GM18951 (cell line): ENCODE data around the gene KCTD16.

Experiments
- POLR2A ChIP-seq: IDR thresholded peaks from 4 replicates; pipeline ENCODE4 v1.6.1; 2011; ENCODE audit warnings: mild to moderate bottlenecking; ENCODE audit not compliant: insufficient read length, insufficient read depth; ENCODE audit errors: extremely low read depth
- in situ Hi-C: fragments of 300-500 bp; cut with MboI; formaldehyde crosslinking; loops from one replicate; pipeline ENCODE4 v1.12.0; 2022; ENCODE audit warnings: low sequenced_read_pairs, mixed read lengths, inconsistent platforms; ENCODE audit not compliant: unreplicated experiment

KCTD16 gene

DNA sequence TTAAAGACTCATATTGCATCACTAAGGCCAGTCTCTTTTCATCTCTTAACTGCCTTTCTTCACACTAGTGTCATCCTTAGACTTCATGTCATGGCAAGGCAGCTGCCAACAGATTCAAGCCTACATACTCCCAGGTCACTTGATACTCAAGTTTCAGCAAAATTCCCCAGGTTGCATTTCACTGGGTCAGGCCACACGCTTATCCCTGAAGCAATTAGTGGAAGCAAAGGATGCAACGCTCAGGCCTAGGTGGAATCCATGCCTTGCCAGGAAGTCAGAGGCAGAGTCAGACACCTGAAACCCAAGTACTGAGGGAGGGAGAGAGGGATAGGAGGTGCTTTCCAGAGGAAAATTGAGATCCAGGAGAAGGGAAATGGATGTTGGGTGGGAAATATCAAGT, 29.1 kb upstream of the KCTD16 start:
- no peak for TF ChIP-seq POLR2A
- in situ Hi-C loops, result no loop called here

DNA sequence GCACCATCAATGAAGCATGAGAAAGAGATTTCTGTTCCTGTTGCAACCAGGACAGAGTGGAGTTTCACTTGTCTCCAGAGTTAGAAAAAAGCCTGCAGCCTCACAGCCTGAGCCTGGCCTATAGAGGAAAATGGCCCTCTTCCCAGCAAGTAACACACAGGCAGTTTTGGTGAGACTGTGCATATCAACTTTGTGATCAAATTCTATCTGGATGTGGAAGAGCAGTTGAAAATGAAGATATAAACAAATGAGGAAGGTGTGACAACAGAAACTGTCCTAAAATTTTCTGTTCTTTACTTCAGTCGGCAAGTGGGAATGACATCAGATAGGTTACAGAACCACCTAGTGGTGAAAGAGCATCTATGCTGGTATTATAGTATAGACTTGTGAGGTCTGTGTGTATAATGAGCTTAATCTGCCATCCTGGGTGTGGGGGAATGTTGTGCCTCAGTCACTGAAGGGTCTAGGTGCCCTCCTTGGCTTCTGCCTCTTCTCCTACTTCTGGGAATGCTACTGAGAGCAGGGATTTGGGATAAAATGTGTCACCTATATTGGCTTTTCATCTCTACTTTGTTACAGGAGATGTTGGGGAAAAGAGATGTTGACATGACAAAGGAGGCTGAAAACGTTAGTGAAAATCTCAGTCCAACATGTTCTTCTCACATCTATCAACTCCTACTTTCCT, 28.4 kb upstream of the KCTD16 start:
- TF ChIP-seq POLR2A, result no peak
- in situ Hi-C loops, result no loop called here

DNA sequence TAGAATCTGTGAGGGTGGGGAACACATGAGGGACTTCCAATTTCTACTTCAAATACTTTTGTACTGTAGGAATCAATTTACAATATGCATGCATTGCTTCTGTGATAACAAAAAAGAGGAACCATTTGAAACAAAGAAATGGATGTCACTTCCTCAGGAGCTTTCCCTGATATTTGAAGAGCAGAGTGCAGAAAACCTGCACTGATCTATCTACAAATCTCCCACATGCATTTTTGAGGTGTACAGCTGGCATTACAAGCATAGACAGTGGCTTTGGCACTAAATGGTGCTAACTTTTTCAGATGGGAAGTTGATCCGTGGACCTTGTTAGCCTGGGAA, 27.9 kb upstream of the KCTD16 start:
- TF ChIP-seq POLR2A, result no peak
- in situ Hi-C loops, result no loop called here

DNA sequence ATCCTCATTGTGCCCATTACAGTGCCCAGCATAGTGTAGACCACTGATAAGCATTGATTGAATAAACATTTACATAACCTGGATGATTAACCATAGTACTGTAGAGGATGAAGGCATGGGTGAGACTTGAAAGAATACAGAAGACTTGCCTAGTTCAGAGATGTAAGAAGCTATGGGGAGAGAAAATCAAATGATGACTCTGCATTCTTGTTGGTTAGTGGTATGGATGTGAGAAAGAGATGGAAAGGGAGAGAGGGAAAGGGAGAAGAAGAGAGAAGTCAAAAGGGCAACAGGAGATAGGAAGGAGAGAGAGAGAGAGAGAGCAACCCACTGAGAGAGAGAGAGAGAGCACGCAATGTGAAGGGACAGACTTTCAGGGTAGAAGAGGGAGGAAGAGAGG, 27.0 kb upstream of the KCTD16 start:
- in situ Hi-C loops, result no loop called here
- TF ChIP-seq POLR2A, result no peak

DNA sequence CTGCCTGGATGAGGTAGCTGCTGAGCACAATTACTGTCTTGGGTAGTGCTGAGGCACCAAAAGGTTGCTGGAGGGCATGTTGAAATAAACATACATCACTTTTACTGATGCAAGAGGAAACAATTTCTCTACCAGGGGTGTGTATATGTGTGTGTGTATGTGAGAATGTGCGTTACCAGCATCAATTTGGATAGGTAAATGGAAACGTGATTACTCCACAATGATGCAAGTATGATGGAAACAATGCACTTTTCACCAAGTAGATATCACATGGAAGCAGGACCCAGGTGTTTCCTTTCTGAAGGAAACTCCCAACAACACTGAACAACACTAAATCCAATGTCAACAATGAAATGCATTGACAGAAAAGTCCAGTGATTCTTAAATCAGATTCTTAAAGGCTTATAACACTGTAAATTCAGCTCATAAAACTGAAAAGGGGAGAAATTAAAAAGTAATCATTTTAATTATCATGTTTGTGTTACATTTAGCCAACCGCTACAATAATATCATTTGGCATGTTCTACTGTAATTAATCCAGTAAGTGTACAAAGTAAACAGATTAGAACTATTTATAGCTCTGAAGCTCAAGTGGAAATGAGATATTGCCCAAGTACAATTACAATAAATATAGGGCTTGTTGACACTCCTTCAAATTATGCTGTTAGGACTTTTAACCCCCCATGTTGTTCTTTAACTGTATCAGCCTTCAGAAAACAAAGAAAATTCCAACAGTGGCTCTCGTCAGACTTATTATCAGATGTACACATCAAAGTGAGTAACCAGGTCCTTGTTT, 25.5 kb upstream of the KCTD16 start:
- TF ChIP-seq POLR2A, result no peak
- in situ Hi-C loops, result no loop called here

DNA sequence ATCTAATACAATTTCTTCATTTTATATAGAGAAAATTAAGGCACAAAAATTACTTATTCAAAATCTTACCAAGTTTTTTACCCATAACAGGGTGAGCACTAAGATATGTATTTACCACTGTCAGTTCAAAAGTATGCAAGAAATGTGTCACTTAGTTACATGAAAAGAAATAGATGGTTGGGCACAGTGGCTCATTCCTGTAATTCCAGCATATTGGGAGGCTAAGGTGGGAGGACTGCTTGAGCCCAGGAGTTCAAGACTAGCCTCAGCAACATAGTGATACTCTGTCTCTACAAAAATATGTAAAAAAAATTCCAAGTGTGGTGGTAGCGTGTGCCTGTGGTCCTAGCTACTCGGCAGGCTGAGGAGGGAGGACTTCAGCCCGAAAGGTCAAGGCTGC, 19.6 kb upstream of the KCTD16 start:
- TF ChIP-seq POLR2A, result no peak

DNA sequence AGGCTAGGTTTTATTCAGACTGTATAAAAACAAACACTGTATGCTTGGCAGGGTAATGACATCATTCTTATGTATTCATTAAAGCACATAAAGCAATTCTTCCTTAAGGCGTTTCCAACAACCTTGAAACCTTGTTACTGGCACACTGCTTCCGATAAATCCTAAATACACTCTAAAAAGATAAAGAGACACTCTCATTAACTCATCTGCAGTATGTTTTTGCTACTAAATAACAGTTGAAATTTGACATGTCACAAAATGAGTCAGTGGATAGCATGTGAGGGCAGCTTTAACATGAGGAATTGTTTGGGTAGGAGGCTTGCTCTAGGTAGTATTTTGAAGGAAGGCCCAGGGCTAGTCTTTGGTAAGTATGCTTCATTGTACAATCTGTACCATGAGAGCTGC, 13.9 kb upstream of the KCTD16 start:
- in situ Hi-C loops, result no loop called here
- TF ChIP-seq POLR2A, result no peak

More for the DNA sequence above, 19.6 kb upstream of the KCTD16 start:
- in situ Hi-C loops, result no loop called here

DNA sequence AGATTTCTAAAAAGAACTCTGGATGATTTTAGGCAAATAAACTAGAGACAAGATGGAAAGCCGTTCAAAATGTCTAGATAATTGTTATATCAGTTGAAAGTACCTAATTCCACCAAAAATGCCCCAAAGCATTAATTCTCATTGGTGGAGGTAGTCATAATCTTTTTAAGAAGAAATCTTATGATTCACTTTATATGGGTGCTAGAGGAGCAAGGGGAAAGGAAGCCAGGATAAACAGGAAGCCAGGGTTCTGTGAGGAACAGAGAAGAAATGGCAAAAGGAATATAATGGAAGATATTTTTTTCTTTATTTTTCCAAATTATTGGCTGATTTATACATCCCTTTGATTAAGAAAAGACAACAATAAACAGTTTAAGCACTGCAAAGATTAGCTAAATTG, 8.0 kb upstream of the KCTD16 start:
- in situ Hi-C loops, result no loop called here

DNA sequence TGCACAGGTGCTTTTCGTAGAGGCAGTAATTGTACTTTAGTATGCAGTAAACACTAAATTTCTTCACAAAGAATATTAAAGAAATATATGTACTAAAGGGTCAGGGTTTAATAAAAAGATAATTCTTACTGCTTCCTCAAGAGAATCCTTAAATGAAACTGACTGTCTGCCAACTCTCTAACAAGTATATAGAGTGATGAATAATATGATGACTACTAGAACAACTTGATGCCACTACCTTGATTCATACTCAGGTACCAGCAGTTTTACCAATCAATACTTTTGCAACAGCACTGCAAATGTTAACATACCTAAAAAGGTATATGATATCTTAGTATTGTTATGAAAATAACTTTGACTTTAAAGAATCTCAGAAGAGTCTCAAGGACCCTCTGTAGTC, 4.0 kb upstream of the KCTD16 start:
- in situ Hi-C loops, result no loop called here

More for the DNA sequence above, 8.0 kb upstream of the KCTD16 start:
- TF ChIP-seq POLR2A, result no peak

DNA sequence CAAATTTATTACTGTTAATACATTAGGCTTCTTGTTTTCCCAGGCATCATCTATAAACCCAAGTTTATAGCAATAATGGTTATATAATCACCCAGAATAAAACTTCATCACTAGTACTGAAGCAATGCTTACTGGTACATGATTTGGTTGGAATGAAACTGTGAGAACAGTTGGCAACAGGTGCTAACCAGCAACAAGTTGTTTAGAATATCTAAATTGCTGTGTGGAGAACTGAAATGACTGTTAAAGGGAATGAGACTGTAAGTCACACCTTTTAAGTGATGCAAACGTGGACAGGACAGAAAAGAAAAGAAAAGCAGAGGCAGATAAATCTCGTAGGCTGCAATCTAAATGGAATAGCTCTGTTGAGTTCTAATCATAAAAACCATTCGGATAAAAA, 2.7 kb upstream of the KCTD16 start:
- in situ Hi-C loops, result no loop called here
- TF ChIP-seq POLR2A, result no peak

More for the DNA sequence above, 4.0 kb upstream of the KCTD16 start:
- no peak for TF ChIP-seq POLR2A

DNA sequence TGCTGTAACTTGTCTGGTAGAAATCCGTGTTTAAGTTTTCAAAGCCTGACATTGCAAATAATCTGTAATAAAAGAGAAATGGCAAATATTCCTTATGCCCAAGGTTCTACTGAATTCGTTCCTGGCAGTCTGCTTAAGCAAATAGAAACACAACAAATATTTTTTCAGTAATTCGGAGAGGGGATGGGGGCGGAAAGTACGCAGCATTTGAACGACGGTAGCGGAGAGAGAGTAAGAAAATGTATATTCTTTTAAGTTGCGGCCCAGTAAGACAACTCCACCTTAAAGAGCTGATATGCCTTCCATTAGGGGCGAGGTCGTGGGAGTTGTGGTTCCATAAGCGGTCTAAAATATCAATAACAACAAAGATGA, 783 bp upstream of the KCTD16 start:
- in situ Hi-C loops, result no loop called here
- TF ChIP-seq POLR2A, result no peak

DNA sequence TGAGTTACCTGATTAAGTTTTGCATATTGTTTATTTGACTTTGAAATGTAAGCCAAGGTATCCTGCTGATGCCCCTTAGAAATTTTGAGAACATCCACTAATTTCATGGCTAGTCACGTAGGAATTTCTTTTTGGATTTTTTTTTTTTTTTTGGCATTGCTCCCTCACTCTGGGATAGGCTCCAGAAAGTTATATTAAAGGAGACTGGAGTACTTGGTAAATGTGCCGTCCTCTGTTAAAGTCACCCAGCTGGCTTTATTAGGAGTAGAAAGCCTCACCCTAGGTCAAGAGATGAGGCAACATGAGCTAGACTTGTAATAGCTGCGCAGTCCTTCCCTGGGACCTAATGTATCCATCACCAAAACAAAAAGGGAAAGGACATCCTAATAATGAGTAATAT, 3.1 kb downstream of the KCTD16 start:
- no peak for TF ChIP-seq POLR2A
- in situ Hi-C loops, result no loop called here

DNA sequence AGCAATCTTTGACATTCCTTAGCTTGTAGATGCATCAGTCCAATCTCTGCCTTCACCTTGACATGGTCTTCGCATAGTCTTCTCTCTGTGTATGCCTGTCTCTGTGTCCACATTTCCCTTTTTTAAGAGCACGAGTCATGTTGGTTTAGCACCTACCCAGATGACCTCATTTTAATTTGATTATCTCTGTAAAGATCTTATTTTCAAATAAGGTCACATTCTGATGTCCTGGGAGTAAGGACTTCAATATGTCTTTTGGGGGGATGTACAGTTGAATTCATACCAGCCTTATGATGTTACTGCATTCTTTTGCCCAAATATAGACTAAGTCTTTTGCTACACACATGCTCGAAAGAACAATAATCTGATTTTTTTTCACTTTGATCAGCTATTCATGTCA, 6.9 kb downstream of the KCTD16 start:
- TF ChIP-seq POLR2A, result no peak
- in situ Hi-C loops, result loop anchor here (25.0 kb wide), 1 partner anchor 1265 kb away; no protein-coding TSS in a partner anchor

DNA sequence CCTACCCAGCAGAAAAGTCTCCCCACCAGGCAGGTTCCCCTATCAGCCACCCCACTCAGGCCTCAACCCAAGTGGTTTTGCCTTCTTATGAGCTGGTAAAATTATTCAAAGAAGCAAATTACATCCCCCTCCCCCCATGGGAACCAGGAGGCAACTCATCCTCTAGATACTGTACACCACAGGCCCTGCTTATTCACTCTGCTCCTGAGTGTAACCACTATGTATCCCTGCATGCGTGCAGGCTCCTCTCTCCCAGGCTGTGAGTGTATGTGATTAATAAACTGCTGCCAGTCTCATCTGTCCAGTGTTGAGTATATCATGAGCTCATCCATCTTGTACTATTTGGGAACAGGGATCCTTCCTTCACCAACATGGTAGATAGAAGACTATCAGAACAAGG, 8.6 kb downstream of the KCTD16 start:
- in situ Hi-C loops, result loop anchor here (25.0 kb wide), 1 partner anchor 1267 kb away; no protein-coding TSS in a partner anchor

More for the DNA sequence above, 8.6 kb downstream of the KCTD16 start:
- no peak for TF ChIP-seq POLR2A
